Fibroblast of villous mesenchyme (primary cell): ENCODE measurements around the gene GDPD3. TPM values are rescaled to one million over a fixed set of nuclear protein-coding genes. Genes with fewer than 3 reads are reported as not detected.

ENCODE experiments used
- DNase-seq: peaks from one replicate; pipeline ENCODE4 v3.0.0-alpha.2; 2010; ENCODE audit warnings: low read depth
- H3K4me3 ChIP-seq: 2 replicates; pipeline ENCODE4 v1.5.1; 2011; ENCODE audit warnings: low read depth, mild to moderate bottlenecking, low read length
- total RNA-seq: library from RNA; depleted of rRNA; stranded (reverse); fragments of >200 nt; gene quantifications from 2 replicates; pipeline ENCODE4 v1.2.3, GENCODE V29; 2012
- TF ChIP-seq, protein P1 (sequence below): IDR thresholded peaks from 2 replicates; pipeline ENCODE4 v1.5.1; 2012; ENCODE audit warnings: low read depth, mild to moderate bottlenecking, low read length; ENCODE audit not compliant: insufficient read depth

The GDPD3 gene
- total RNA-seq, 1 donor = 0.43 TPM

DNA sequence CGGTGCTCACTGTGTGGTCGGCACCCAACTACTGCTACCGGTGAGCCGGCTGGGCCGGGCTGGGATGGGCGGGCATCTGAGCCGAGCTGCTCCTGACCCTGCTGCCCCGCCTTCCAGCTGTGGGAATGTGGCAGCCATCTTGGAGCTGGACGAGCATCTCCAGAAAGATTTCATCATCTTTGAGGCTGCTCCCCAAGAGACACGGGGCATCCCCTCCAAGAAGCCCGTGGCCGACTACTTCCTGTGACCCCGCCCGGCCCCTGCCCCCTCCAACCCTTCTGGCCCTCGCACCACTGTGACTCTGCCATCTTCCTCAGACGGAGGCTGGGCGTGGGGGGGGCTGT, 28.5 kb downstream of the GDPD3 start:
- no peak overlapping the region for H3K4me3 ChIP-seq
- DNase-seq = peak; percentile 40
- TF ChIP-seq, protein P1, sequence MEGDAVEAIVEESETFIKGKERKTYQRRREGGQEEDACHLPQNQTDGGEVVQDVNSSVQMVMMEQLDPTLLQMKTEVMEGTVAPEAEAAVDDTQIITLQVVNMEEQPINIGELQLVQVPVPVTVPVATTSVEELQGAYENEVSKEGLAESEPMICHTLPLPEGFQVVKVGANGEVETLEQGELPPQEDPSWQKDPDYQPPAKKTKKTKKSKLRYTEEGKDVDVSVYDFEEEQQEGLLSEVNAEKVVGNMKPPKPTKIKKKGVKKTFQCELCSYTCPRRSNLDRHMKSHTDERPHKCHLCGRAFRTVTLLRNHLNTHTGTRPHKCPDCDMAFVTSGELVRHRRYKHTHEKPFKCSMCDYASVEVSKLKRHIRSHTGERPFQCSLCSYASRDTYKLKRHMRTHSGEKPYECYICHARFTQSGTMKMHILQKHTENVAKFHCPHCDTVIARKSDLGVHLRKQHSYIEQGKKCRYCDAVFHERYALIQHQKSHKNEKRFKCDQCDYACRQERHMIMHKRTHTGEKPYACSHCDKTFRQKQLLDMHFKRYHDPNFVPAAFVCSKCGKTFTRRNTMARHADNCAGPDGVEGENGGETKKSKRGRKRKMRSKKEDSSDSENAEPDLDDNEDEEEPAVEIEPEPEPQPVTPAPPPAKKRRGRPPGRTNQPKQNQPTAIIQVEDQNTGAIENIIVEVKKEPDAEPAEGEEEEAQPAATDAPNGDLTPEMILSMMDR = no peak

- TF ChIP-seq, protein P1 = no peak
- DNase-seq = no peak
- H3K4me3 ChIP-seq = no peak overlapping the region
These were observed 29.1 kb downstream of the GDPD3 start for GRCh38 chr16:30084096-30084815.

DNA sequence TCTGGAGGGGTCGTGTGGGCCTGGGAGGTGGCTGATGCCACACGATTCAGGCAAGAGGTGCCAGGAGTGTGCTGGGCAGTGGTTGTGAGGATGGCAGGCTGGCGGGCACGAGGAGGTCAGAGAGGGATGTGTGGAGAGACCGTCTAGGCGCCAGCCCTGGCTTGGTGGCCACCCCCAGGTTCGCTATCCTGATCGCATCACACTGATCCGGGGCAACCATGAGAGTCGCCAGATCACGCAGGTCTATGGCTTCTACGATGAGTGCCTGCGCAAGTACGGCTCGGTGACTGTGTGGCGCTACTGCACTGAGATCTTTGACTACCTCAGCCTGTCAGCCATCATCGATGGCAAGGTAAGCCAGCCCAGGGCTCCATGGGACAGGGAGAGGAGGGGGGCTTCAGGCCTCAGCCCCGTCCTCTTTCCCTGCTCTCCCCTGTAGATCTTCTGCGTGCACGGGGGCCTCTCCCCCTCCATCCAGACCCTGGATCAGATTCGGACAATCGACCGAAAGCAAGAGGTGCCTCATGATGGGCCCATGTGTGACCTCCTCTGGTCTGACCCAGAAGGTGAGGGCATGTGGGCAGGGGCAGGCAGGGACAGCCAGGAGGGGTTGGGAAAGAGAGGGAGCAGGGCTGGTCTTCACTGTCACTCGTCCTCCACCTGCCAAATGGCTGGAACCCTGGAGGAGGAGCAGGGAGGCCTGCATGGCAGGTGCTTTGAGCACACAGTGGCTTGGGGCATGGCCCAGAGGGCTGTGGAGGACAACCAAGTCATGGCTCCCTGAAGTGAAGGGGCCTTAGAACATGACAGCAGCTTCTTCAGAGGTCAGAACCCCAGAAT, 29.9 kb downstream of the GDPD3 start:
- H3K4me3 ChIP-seq = no peak overlapping the region
- no peak for DNase-seq
- TF ChIP-seq, protein P1 = no peak

GRCh38 chr16:30082545-30083090, 30.7 kb downstream of the GDPD3 start:
- no peak overlapping the region for H3K4me3 ChIP-seq
- no peak for DNase-seq
- TF ChIP-seq, protein P1 = no peak

DNA sequence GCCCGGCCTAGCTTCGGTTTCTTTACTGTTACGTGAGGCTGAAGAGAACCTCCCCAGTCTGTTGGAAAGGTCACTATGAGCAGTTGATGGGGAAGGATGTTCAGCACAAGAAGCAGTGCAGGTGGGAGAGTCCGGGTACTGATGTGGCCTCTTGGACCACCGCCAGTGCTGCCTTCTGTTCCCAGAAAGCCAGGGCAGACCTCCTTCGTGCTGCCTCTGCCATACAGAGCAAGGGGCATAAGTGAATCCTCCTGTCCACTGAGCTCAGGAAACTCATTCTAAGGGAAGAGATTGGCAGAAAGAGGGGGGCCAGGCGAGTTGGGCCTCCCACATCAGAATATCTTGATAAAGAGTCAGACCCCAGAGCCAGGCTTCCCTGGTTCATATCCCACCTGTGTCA, 33.9 kb downstream of the GDPD3 start:
- DNase-seq = no peak
- no peak overlapping the region for H3K4me3 ChIP-seq
- TF ChIP-seq, protein P1 = no peak

DNA sequence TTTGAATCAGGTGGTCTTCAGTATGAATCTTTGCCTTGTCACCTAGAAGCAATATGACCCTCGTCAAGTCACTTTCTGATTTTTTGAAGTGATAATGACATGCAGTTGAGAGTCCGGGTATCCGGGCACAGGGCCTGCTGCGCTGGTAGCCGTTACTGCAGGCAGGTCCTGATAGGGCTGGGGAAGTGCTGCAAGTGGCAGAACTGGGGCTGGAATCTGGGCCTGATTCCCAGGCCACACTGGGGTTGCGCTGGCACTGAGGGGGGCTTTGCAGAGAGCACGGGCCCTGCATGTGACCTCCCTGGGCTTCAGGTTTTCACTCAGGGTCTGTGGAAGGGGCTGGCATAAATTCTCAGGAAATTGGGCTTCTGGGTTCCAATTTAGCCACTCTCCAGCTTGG, 34.6 kb downstream of the GDPD3 start:
- TF ChIP-seq, protein P1 = no peak
- H3K4me3 ChIP-seq = no peak overlapping the region
- DNase-seq = no peak
